SU-DHL-6 (cell line): ENCODE results near the gene ECHS1.

Experiments used
- CTCF ChIP-seq: fragments of 200-600 bp; sonication (generic); IDR thresholded peaks from one replicate; pipeline ENCODE4 v1.5.1; 2017; ENCODE audit warnings: antibody characterized with exemption, mild to moderate bottlenecking, low read length, moderate library complexity; ENCODE audit not compliant: insufficient read depth, poor library complexity, severe bottlenecking
- EZH2phosphoT487 ChIP-seq: fragments of 200-600 bp; sonication (generic), shearing (Covaris generic); conservative IDR thresholded peaks from 2 replicates; pipeline ENCODE4 v1.6.1; 2018; ENCODE audit warnings: mild to moderate bottlenecking, antibody characterized with exemption, low read length, moderate library complexity, mixed read lengths

DNA sequence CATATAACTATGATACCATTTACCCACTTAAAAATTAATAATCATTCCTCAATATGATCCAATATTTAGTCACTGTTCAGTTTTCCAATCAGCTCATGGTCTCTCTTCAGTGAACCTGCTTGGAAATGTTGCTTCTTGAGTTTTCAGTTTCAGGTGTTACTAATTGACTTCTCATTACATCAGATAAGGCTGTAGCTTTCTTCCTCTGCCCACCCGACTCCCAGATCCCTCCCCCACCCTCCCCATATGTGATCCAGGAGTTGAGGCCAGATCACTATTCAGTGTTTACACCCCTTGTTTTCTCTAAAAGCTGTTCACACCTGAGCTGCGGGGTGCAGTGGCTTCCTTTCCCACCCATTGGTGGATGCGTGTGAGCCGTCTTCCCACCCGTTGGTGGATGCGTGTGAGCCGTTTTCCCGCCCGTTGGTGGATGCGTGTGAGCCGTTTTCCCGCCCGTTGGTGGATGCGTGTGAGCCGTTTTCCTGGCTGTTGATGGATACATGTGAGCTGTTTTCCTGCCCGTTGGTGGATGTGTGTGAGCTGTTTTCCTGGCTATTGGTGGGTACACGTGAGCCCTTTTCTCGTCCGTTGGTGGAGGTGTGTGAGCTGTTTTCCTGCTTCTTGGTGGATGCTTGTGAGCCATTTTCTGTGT is 17.6 kb upstream of the ECHS1 start:
- TF ChIP-seq CTCF (no peak), EZH2phosphoT487 (no peak)
